K562 (cell line): ENCODE results near the gene NXN. TPM values are rescaled to one million over a fixed set of nuclear protein-coding genes. Genes with fewer than 3 reads are reported as not detected.
"Not testable (repeated sequence)": the region's sequence is repeated elsewhere in the genome, so short reads cannot be mapped to it uniquely, and the experiment has no call there.

ENCODE experiments used
- ATAC-seq: fragments of 200-7000 bp; cut with Tn5 transposase; 3 replicates; pipeline ENCODE4 v1.9.1; 2020; ENCODE audit warnings: moderate library complexity
- BruUV-seq: library from RNA; stranded (reverse); fragments of 400-500 nt; replicated peaks from 2 replicates; lab custom pipeline; 2021; lab: Mats Ljungman, UMichigan
- CTCF ChIA-PET: fragments of 300-600 bp; formaldehyde crosslinking; extraction: SDS; loops from one replicate; lab custom pipeline; 2021; ENCODE audit warnings: low intra/inter-chr PET ratio; lab: Yijun Ruan, JAX
- POLR2A ChIA-PET: fragments of 300-600, 350-650 bp; sonication (Branson Sonifier 250); formaldehyde crosslinking; extraction: SDS; loops from one replicate; lab custom pipeline; 2021; ENCODE audit warnings: antibody characterized with exemption, inconsistent platforms; lab: Yijun Ruan, JAX
- DNase-seq, 4 experiments: peaks; one replicate each; pipeline versions ENCODE4 v3.0.0 to v3.0.0-alpha.2; 2011 to 2018; ENCODE audit warnings: low spot score in 3 of 4, mixed read lengths in 3 of 4; ENCODE audit errors: extremely low read depth in 1 of 4
- FAIRE-seq: peaks from 2 replicates; lab custom pipeline; 2011; peaks lifted over from hg19 to GRCh38; lab: Jason Lieb, UNC
- H2AFZ ChIP-seq: 2 replicates; pipeline ENCODE4 v1.6.0; 2011; ENCODE audit warnings: low read depth, low read length, control low read depth, inconsistent platforms
- H3K27ac ChIP-seq: fragments of 200-600 bp; 3 replicates; pipeline ENCODE4 v1.8.0; 2011; ENCODE audit warnings: low read depth, mild to moderate bottlenecking, control low read depth, inconsistent platforms, low read length, moderate library complexity, mixed read lengths; ENCODE audit errors: extremely low read depth
- H3K27me3 ChIP-seq, 2 experiments: fragments of 300-600 bp in 1 of 2; 2 replicates in 1 of 2; 3 replicates in 1 of 2; pipeline versions ENCODE4 v1.6.0 to v1.8.0; 2011; ENCODE audit warnings: inconsistent platforms in 2 of 2, low read length in 2 of 2, mild to moderate bottlenecking in 1 of 2, mixed read lengths in 1 of 2, moderate library complexity in 1 of 2; ENCODE audit not compliant: control insufficient read depth in 2 of 2, insufficient read depth in 2 of 2
- H3K36me3 ChIP-seq: fragments of 300-600 bp; 3 replicates; pipeline ENCODE4 v1.8.0; 2011; ENCODE audit warnings: mild to moderate bottlenecking, low read length, inconsistent platforms; ENCODE audit not compliant: control insufficient read depth, insufficient read depth
- H3K4me1 ChIP-seq, 2 experiments: fragments of 200-600 bp in 1 of 2; replicated peaks in 1 of 2; 2 replicates in 1 of 2; 3 replicates in 1 of 2; pipeline versions ENCODE4 v1.5.1 to v1.8.0; 2011; ENCODE audit warnings: inconsistent platforms in 2 of 2, low read length in 2 of 2, mild to moderate bottlenecking in 1 of 2, mixed read lengths in 1 of 2, moderate library complexity in 1 of 2; ENCODE audit not compliant: control insufficient read depth in 2 of 2, insufficient read depth in 2 of 2
- H3K4me2 ChIP-seq: 2 replicates; pipeline ENCODE4 v1.6.1; 2011; ENCODE audit warnings: low read length, control low read depth, inconsistent platforms, mixed read lengths; ENCODE audit not compliant: insufficient read depth
- H3K4me3 ChIP-seq: fragments of 200-600 bp; sonication (generic), shearing (Covaris generic); 2 replicates; pipeline ENCODE4 v1.5.1; 2016; ENCODE audit warnings: control low read depth, inconsistent platforms
- H3K79me2 ChIP-seq: fragments of 200-600 bp; 3 replicates; pipeline ENCODE4 v1.8.0; 2011; ENCODE audit warnings: low read length, inconsistent platforms; ENCODE audit not compliant: control insufficient read depth, insufficient read depth
- H3K9ac ChIP-seq, 2 experiments: 2 replicates each; pipeline versions ENCODE4 v1.6.0 to v1.6.1; 2011; ENCODE audit warnings: low read depth in 2 of 2, low read length in 2 of 2, control low read depth in 1 of 2, inconsistent platforms in 1 of 2, mild to moderate bottlenecking in 1 of 2, mixed read lengths in 1 of 2; ENCODE audit not compliant: insufficient read depth in 1 of 2
- H3K9me1 ChIP-seq: one replicate; pipeline ENCODE4 v1.6.0; 2011; ENCODE audit warnings: inconsistent platforms, mild to moderate bottlenecking, low read length, moderate library complexity; ENCODE audit not compliant: control insufficient read depth, insufficient read depth
- H3K9me3 ChIP-seq: replicated peaks from 2 replicates; pipeline ENCODE4 v1.5.1; 2011; ENCODE audit warnings: low read depth, low read length, inconsistent platforms; ENCODE audit not compliant: control insufficient read depth, insufficient read depth
- H4K20me1 ChIP-seq: replicated peaks from 2 replicates; pipeline ENCODE4 v1.6.1; 2011; ENCODE audit warnings: low read length, inconsistent platforms, mixed read lengths; ENCODE audit not compliant: control insufficient read depth, insufficient read depth
- DNMT1 ChIP-seq: fragments of 450-650 bp; IDR thresholded peaks from 2 replicates; pipeline ENCODE4 v1.6.1; 2016; ENCODE audit warnings: antibody characterized with exemption, mild to moderate bottlenecking
- HNRNPH1 ChIP-seq: fragments of 200-400 bp; formaldehyde crosslinking; optimal IDR thresholded peaks from 2 replicates; pipeline ENCODE3; 2017; ENCODE audit warnings: low read depth, mild to moderate bottlenecking, low read length, moderate library complexity
- HNRNPUL1 ChIP-seq: fragments of 200-400 bp; formaldehyde crosslinking; IDR thresholded peaks from 2 replicates; pipeline ENCODE4 v1.6.1; 2017; ENCODE audit warnings: low read length
- ZNF561 ChIP-seq: fragments of 450-650 bp; formaldehyde crosslinking; conservative IDR thresholded peaks from 2 replicates; pipeline ENCODE4 v1.4.0; 2020; ENCODE audit warnings: mild to moderate bottlenecking, moderate library complexity
- WGBS: fragments of 100-300 bp; shearing (Covaris generic); methylation state at CpG from one replicate; pipeline ENCODE4 v1.1.6; 2016; ENCODE audit warnings: low coverage, mixed read lengths; ENCODE audit not compliant: insufficient coverage; ENCODE audit errors: missing lambda C conversion rate; 5-methylcytosine and 5-hydroxymethylcytosine counted together
- in situ Hi-C: fragments of 300-500 bp; cut with MboI; formaldehyde crosslinking; loops from 4 replicates; pipeline ENCODE4 v1.15.0; 2018; ENCODE audit warnings: inconsistent platforms, mixed read lengths
- intact Hi-C: fragments of 100-400 bp; cut with micrococcal nuclease; formaldehyde crosslinking; loops from 2 replicates; pipeline ENCODE4 v1.14.2; 2022
- polyA plus RNA-seq, 8 experiments: library from polyadenylated mRNA; depleted of rRNA in 4 of 8; stranded (reverse) in 5 of 8; unstranded in 3 of 8; fragments of >200 nt; fragmentation: Nextera tagmentation in 2 of 8; fragmentation: Illumina TruSeq in 1 of 8; extraction: Ambion mirVana in 2 of 8; extraction: Trizol in 1 of 8; gene quantifications; 2 replicates each; pipeline versions ENCODE4 v1.2.1 to v1.2.3, GENCODE V29; 2011 to 2014; ENCODE audit warnings: inconsistent platforms in 1 of 8, missing spikeins in 1 of 8
- total RNA-seq, 7 experiments: library from RNA; depleted of rRNA in 6 of 7; stranded (reverse); fragments of >200 nt in 6 of 7; fragmentation: Illumina TruSeq in 2 of 7; extraction: Trizol in 2 of 7; gene quantifications; 2 replicates each; pipeline versions ENCODE4 v1.2.1 to v1.2.3, GENCODE V29; 2011 to 2021; ENCODE audit warnings: low replicate concordance in 1 of 7
- TF ChIP-seq, protein P1 (sequence below): fragments of 250-450 bp; sonication (Bioruptor Pico); IDR thresholded peaks from 2 replicates; pipeline ENCODE4 v1.4.0; 2020
- TF ChIP-seq, protein P2 (sequence below): sonication (generic); formaldehyde crosslinking; IDR thresholded peaks from 2 replicates; pipeline ENCODE4 v1.8.0; 2022; ENCODE audit warnings: missing genetic modification reagents, mild to moderate bottlenecking, moderate library complexity, borderline replicate concordance

Gene NXN
- total and polyA plus RNA-seq, 9 of the 15 experiments (the other 6 are each of a cell fraction or from before 2014, with no cell fraction given) = 0.08 to 0.39 (median 0.29) TPM; not detected in 5

DNA sequence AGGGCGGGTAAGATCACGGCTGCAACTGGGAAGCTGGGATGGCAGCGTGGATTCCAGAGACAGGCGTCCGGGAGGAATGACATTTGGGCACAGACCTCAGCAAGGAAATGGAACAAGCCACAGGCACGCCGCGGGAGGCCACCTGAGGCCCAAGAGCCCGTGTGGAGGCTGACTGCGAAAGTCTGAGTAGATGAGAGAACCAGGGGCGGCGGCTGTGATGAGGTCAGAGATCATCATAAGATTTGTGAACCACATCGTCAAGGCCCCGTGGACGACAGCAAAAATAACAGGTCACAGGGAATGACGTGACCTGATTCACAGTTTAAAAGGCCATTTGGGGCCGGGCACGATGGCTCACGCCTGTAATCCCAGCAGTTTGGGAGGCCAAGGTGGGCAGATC, 149.2 kb downstream of the NXN start (continued):
- TF ChIP-seq, protein P1, sequence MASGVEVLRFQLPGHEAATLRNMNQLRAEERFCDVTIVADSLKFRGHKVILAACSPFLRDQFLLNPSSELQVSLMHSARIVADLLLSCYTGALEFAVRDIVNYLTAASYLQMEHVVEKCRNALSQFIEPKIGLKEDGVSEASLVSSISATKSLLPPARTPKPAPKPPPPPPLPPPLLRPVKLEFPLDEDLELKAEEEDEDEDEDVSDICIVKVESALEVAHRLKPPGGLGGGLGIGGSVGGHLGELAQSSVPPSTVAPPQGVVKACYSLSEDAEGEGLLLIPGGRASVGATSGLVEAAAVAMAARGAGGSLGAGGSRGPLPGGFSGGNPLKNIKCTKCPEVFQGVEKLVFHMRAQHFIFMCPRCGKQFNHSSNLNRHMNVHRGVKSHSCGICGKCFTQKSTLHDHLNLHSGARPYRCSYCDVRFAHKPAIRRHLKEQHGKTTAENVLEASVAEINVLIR (CRISPR knock-in tag) = no peak
- no peak for TF ChIP-seq DNMT1
- TF ChIP-seq HNRNPUL1 = no peak
- no peak for TF ChIP-seq HNRNPH1
- no peak for TF ChIP-seq ZNF561 (CRISPR knock-in tag)
- TF ChIP-seq, protein P2, sequence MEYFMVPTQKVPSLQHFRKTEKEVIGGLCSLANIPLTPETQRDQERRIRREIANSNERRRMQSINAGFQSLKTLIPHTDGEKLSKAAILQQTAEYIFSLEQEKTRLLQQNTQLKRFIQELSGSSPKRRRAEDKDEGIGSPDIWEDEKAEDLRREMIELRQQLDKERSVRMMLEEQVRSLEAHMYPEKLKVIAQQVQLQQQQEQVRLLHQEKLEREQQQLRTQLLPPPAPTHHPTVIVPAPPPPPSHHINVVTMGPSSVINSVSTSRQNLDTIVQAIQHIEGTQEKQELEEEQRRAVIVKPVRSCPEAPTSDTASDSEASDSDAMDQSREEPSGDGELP (CRISPR knock-in tag) = no peak

DNA sequence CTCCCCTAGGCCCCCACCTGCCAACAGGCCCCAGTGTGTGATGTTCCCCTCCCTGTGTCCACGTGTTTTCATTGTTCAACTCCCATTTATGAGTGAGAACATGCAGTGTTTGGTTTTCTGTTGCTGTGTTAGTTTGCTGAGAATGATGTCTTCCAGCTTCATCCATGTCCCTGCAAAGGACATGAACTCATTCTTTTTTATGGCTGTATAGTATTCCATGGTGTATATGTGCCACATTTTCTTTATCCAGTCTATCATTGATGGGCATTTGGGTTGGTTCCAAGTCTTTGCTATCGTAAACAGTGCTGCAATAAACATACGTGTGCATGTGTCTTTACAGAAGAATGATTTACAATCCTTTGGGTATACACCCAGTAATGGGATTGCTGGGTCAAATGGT, 150.0 kb downstream of the NXN start:
- H3K4me1 ChIP-seq, H3K79me2 ChIP-seq, DNase-seq, H3K4me3 ChIP-seq, H3K9ac ChIP-seq, CTCF ChIA-PET, POLR2A ChIA-PET, H3K4me2 ChIP-seq, BruUV-seq, H3K9me3 ChIP-seq, H3K36me3 ChIP-seq, in situ Hi-C loops, ATAC-seq, H4K20me1 ChIP-seq, H3K27ac ChIP-seq, intact Hi-C loops, H3K9me1 ChIP-seq, H2AFZ ChIP-seq, FAIRE-seq: not testable (repeated sequence)
- H3K27me3 ChIP-seq = peaks cover 17 to 41% of the 10 kb centered on the region in 2 experiments; a peak in 4 of 5 replicates
- 0% methylated on average over 3 of the region's 3 CpGs for WGBS
